K562 (cell line): ENCODE data around the gene CYRIA. TPM values are rescaled to one million over a fixed set of nuclear protein-coding genes. Genes with fewer than 3 reads are reported as not detected.

Source experiments
- GTF2F1 ChIP-seq: IDR thresholded peaks from 2 replicates; pipeline ENCODE4 v1.6.1; 2011; ENCODE audit warnings: low read depth, low read length, improper control_type of control experiment
- MAFF ChIP-seq: IDR thresholded peaks from 2 replicates; pipeline ENCODE4 v1.6.1; 2012; ENCODE audit warnings: low read length, improper control_type of control experiment
- MAZ ChIP-seq, 2 experiments: fragments of 450-650 bp in 1 of 2; sonication (generic) in 1 of 2; formaldehyde crosslinking; IDR thresholded peaks in 1 of 2; conservative IDR thresholded peaks in 1 of 2; 2 replicates each; pipeline versions ENCODE4 v1.4.0 to v1.5.0; 2020; ENCODE audit warnings: mild to moderate bottlenecking in 1 of 2, missing genetic modification reagents in 1 of 2
- MTF1 ChIP-seq: fragments of 250-450 bp; sonication (Bioruptor Pico); IDR thresholded peaks from 2 replicates; pipeline ENCODE4 v1.9.0; 2021; ENCODE audit warnings: moderate library complexity, mild to moderate bottlenecking, inconsistent platforms, borderline replicate concordance
- PCBP1 ChIP-seq: fragments of 200-400 bp; formaldehyde crosslinking; IDR thresholded peaks from 2 replicates; pipeline ENCODE4 v1.6.1; 2018; ENCODE audit warnings: mild to moderate bottlenecking, low read depth, low read length; ENCODE audit not compliant: poor library complexity, severe bottlenecking
- PHTF2 ChIP-seq: fragments of 250-450 bp; sonication (Bioruptor Pico); IDR thresholded peaks from 2 replicates; pipeline ENCODE4 v1.5.0; 2021; ENCODE audit warnings: mild to moderate bottlenecking
- SMARCC2 ChIP-seq: fragments of 450-650 bp; IDR thresholded peaks from 2 replicates; pipeline ENCODE4 v1.6.1; 2017; ENCODE audit warnings: antibody characterized with exemption, moderate library complexity, mild to moderate bottlenecking, low read depth
- SRSF7 ChIP-seq: fragments of 200-400 bp; formaldehyde crosslinking; optimal IDR thresholded peaks from 2 replicates; pipeline ENCODE3; 2017; ENCODE audit warnings: mild to moderate bottlenecking, low read depth, low read length
- WHSC1 ChIP-seq: IDR thresholded peaks from one replicate; pipeline ENCODE4 v1.6.1; 2012; ENCODE audit warnings: low read length, control low read depth, inconsistent platforms
- ZNF184 ChIP-seq: sonication (generic); formaldehyde crosslinking; IDR thresholded peaks from 2 replicates; pipeline ENCODE4 v1.5.0; 2020; ENCODE audit warnings: missing genetic modification reagents
- ZNF277 ChIP-seq: fragments of 250-450 bp; sonication (Bioruptor Pico); IDR thresholded peaks from 2 replicates; pipeline ENCODE4 v1.8.0; 2022; ENCODE audit warnings: inconsistent platforms, mild to moderate bottlenecking, moderate library complexity, borderline replicate concordance
- ZNF280A ChIP-seq: fragments of 450-650 bp; IDR thresholded peaks from 2 replicates; pipeline ENCODE4 v1.6.1; 2018; ENCODE audit warnings: mild to moderate bottlenecking, low read depth; ENCODE audit not compliant: partially characterized antibody
- ZZZ3 ChIP-seq: fragments of 450-650 bp; IDR thresholded peaks from 2 replicates; pipeline ENCODE4 v1.6.1; 2016; ENCODE audit warnings: antibody characterized with exemption, mild to moderate bottlenecking, moderate library complexity
- polyA plus RNA-seq, 8 experiments: library from polyadenylated mRNA; depleted of rRNA in 4 of 8; stranded (reverse) in 5 of 8; unstranded in 3 of 8; fragments of >200 nt; fragmentation: Nextera tagmentation in 2 of 8; fragmentation: Illumina TruSeq in 1 of 8; extraction: Ambion mirVana in 2 of 8; extraction: Trizol in 1 of 8; gene quantifications; 2 replicates each; pipeline versions ENCODE4 v1.2.1 to v1.2.3, GENCODE V29; 2011 to 2014; ENCODE audit warnings: inconsistent platforms in 1 of 8, missing spikeins in 1 of 8
- total RNA-seq, 7 experiments: library from RNA; depleted of rRNA in 6 of 7; stranded (reverse); fragments of >200 nt in 6 of 7; fragmentation: Illumina TruSeq in 2 of 7; extraction: Trizol in 2 of 7; gene quantifications; 2 replicates each; pipeline versions ENCODE4 v1.2.1 to v1.2.3, GENCODE V29; 2011 to 2021; ENCODE audit warnings: low replicate concordance in 1 of 7
- TF ChIP-seq, protein P1 (sequence below): sonication (generic); formaldehyde crosslinking; IDR thresholded peaks from 2 replicates; pipeline ENCODE4 v1.8.0; 2022; ENCODE audit warnings: missing genetic modification reagents, mild to moderate bottlenecking, borderline replicate concordance
- TF ChIP-seq, protein P2 (sequence below): fragments of 250-450 bp; sonication (Bioruptor Pico); IDR thresholded peaks from 2 replicates; pipeline ENCODE4 v1.6.1; 2021; ENCODE audit warnings: mild to moderate bottlenecking

Gene CYRIA
- total and polyA plus RNA-seq, 9 of the 15 experiments (the other 6 are each of a cell fraction or from before 2014, with no cell fraction given): 0.84 to 5.6 (median 3.0) TPM

GRCh38 chr2:16645775-16646559 is 19.7 kb downstream of the CYRIA start (continued):
- TF ChIP-seq MAFF (peak; percentile 86), GTF2F1 (no peak), PHTF2 (CRISPR knock-in tag) (no peak), PCBP1 (no peak), WHSC1 (no peak), ZNF280A (no peak), ZNF277 (CRISPR knock-in tag) (no peak), SMARCC2 (no peak), MAZ (CRISPR knock-in tag; conservative IDR thresholded peaks at IDR 0.05 in 1 of 2, IDR thresholded peaks at IDR 0.05 in 1 of 2) (no peak), MTF1 (CRISPR knock-in tag) (no peak), ZNF184 (no peak), ZZZ3 (no peak), SRSF7 (no peak)
- TF ChIP-seq, protein P1, sequence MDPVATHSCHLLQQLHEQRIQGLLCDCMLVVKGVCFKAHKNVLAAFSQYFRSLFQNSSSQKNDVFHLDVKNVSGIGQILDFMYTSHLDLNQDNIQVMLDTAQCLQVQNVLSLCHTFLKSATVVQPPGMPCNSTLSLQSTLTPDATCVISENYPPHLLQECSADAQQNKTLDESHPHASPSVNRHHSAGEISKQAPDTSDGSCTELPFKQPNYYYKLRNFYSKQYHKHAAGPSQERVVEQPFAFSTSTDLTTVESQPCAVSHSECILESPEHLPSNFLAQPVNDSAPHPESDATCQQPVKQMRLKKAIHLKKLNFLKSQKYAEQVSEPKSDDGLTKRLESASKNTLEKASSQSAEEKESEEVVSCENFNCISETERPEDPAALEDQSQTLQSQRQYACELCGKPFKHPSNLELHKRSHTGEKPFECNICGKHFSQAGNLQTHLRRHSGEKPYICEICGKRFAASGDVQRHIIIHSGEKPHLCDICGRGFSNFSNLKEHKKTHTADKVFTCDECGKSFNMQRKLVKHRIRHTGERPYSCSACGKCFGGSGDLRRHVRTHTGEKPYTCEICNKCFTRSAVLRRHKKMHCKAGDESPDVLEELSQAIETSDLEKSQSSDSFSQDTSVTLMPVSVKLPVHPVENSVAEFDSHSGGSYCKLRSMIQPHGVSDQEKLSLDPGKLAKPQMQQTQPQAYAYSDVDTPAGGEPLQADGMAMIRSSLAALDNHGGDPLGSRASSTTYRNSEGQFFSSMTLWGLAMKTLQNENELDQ (CRISPR knock-in tag): no peak
- TF ChIP-seq, protein P2, sequence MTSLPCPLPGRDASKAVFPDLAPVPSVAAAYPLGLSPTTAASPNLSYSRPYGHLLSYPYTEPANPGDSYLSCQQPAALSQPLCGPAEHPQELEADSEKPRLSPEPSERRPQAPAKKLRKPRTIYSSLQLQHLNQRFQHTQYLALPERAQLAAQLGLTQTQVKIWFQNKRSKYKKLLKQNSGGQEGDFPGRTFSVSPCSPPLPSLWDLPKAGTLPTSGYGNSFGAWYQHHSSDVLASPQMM (CRISPR knock-in tag): no peak
